SIG-M5 treated with dmso at 0.1 percent for 504 hours (cell line): ENCODE results near the gene NINJ1.
"Not testable (repeated sequence)": the region's sequence is repeated elsewhere in the genome, so short reads cannot be mapped to it uniquely, and the experiment has no call there.

Experiments
- DNase-seq: peaks from one replicate; lab custom pipeline; 2025; ENCODE audit not compliant: unreplicated experiment; lab: John Stamatoyannopoulos, UW

The NINJ1 gene

DNA sequence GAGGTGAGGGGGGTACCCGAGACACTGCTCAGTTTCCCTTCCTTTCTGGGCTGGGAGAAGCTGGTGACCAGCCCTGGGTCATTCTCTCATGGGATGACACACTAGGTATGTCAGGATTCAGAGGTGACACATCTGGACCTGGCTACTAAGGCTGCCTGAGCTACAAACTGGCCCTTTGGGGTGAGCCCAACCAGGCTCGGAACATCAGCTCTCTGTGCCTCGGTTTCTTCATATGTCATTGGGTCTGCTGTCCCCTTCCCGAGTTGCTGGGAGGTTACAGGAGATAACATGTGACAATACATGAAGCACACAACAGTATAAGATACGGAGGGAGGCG is 26.3 kb downstream of the NINJ1 start:
- no peak for DNase-seq

DNA sequence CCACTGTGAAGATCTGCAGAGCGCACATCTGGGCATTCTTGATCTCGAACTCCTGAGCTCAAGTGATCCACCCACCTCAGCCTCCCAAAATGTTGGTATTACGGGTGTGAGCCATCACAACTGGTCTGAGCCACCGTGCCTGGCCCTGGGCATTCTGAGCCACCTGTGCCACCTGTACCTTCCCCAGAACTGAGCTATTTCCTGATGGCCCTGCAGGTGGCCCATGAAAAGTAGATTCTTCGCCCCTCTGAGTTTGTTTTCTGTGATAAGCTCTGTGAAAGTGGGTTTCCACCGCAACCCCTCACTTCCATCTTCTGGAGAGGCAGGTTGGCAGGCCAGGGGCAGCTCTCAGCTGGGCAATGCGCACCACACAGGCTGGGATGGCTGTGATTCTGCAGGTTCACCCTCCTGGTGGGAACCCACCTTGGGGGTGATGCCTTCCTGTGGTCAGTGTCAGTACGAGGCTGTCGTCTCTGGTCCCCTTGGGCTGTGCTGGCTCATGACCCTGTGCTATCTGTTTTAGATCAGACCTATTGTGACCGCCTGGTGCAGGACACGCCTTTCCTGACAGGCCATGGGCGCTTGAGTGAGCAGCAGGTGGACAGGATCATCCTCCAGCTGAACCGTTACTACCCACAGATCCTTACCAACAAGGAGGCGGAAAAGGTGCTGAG is 26.8 kb downstream of the NINJ1 start:
- DNase-seq = no peak

DNA sequence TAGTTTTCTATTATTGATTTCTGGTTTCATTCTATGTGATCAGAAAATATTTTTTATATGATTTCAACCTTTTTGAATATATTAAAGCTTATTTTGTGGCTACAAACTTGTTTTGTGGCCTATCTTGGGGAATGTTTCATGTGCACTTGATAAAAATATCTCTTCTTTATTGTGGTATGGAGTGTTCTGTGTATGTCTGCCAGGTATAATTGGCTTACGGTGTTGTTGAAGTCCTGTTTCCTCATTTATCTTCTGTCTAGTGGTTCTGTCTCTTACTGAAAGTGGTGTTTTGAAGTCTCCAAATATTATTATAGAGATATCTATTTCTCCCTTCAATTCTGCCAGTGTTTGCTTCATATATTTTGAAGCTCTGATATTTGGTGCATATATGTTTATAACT is 28.4 kb downstream of the NINJ1 start:
- no peak for DNase-seq

DNA sequence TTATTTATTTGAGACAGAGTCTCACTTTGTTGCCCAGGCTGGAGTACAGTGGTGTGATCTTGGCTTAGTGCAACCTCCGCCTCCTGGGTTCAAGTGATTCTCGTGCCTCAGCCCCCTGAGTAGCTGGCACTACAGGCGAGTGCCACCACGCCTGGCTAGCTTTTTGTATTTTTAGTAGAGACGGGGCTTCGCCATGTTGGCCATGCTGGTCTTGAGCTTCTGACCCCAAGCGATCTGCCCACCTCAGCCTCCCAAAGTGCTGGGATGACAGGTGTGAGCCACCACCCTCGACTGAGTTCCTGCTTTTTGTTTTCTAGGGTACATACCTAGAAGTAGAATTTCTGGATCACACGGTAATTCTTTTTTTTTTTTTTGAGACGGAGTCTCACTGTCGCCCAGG is 33.0 kb downstream of the NINJ1 start:
- DNase-seq = not testable (repeated sequence)

DNA sequence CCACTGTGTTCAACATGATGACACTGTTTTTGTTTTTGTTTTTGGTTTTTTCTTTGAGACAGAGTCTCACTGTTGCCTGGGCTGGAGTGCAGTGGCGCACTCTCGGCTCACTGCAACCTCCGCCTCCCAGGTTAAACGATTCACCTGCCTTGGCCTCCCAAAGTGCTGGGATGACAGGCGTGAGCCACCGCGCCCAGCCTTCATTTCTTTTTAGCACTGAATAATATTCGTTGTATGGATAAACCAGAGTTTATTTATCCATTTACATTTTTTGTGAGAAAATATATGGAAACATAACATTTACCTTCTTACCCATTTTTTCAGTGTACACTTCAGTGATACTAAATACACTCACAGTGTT is 33.8 kb downstream of the NINJ1 start:
- no peak for DNase-seq

DNA sequence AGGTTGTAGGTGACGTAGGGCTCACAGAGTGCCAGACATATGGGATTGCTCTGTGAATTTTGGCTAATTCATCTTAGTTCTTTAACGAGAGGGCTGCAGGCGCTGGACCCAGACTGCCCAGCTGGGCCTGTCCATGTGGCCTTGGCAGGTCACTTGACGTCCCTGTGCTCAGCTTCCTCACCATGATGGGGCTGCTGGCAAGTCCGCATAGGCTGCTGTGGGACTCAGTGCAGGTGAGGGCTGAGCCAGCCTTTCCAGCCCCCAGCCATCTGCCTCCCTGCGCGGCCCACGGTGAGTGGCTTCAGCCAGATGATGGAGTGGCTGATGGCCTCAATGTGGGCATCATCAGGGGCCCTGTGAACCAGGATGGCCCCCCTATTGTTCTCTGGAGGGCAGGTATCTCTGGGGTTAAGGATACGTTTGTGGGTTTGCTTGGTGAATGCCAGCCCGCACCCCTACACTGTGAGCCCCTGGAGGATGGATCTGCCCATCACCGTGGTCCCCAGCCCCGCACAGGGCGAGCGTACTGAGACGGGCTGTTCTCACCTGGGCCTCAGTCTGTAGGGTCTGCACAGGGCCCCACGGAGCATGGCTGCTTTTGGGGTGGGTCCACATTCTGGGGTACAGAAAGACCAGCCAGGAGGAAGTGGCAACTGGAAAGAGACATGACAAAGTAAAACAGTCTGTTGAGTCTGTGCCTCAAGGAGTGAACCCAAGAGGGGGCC is 34.3 kb downstream of the NINJ1 start:
- DNase-seq = no peak

DNA sequence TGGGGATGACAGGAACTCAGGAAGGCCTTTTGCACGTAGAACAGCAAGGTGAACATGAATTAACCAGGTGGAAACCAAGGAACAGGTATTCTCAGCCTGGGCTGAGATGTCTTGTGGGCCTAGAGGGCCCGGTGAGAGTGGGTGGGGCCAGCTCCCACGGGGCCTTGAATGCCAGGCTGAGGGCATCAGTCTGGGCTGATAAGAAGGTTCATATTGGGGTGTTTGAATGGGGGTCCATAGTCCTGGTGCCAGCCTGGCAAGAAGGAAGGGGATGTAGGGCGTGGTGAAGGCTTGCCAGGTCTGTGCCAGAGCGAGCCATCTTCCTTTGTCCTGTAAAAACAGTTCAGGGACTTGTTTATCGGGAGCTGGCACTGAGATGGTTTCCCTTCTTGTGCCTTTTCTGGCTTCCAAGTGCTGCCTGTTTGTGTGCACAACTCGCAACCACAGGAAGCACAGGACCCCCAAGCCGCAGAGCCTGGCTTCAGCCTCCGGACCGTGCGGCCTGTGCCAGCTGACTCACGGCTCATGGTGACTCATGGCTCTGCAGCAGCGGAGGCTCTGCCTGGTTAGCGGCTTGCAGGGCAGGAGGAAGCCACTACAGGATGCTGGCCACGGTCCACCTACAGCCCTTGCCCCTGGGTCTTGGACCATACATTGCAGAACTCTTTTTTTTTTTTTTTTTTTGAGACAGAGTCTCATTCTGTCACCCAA is 35.7 kb downstream of the NINJ1 start:
- DNase-seq = peak; percentile 79

DNA sequence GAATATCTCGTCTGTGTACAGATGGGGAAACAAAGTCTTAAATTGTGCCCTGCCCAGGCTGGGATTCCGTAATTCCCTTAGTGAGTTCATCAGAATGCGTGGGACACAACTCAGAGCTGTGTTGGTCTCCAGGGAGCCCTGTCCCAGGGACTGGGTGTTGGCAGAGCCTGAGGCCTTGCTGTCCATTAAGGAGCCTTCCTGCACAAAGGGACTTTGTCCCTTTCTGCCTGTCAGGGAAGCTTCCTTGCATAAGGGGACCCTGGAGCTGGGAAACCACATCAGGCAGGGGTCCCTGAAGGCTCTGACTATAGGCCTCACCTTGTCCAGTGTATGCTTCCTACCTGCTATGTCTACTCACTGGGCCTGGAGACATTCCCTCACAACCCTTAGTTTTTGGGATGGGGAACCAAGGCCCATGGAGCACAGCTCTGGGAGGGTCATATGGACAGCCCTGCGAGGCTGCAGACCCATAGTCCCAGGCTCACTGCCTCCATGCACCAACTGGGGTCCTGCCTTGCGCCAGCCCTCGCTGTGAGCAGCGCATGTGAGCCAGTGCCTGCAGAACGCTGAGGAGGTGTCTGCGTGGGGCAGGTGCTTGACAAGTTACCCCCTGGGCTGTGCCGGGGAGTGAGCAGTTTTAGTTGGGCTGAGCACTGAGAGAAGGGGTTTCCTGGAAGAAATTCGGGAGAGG is 36.4 kb downstream of the NINJ1 start:
- no peak for DNase-seq

DNA sequence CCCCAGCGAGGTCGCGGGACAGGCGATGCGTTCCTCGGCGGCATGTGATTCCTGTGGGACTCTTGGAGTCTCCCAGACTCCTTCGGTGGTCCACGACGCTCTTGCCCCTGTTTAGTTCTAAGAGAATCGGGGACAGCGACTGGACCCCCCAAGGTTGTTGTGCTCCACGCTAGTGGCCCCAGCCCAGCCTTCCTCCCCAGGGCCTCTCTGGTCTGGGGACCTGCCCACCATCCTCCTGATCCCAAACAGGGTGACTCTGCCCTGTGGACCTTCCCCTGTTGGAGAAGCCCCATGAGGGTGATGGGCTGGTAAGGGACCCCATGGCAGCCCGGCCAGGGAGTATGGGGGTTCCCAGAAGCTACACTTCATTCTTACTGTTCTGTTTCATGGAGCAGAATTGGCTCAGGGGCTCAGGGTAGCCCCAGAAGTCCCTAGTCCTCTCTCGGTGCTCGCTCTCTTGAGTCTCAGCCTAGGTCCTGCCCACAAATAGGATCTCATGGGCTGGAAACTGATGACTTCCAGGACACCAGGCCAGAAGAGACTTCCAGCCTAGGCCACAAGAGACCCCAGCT is 37.2 kb downstream of the NINJ1 start:
- DNase-seq = no peak

DNA sequence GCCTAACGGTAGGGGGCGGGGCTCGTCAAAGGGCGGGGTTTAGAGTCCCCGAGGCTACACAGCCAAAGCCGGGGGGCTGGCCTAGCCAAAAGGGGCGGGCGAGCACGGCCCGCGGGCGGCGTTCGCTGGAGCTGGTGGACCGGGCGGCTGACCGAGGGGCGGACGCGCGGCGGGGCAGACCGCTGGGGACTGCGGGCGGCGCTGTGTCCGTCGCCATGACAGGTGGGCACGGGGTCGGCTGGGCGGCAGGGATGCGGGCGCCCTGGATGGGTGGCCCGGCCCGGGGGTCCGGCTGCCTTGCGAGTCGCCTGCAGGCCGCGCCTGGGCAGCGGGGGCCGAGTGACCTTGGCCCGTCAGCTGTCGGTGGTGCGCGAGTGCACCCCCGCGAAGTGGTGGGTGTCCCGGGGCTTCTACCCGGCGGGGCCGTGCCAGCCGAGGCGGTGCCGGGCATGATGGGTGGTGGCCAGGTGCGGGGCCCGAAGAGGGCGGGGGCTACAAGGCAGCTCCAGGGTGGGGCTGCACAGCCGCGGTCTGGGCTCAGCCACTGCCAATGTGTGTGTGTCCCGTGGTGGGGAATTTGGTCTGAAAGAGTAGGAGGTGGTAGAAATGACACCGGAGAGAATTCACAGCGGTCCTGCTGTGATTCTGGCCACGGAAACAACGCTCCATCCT is 37.8 kb downstream of the NINJ1 start, which contains the start of gene CARD19:
TSS of gene CARD19 (plus strand) at position 87 of the 672 bp plus-strand sequence. CDS start at position 216, 129 bp downstream.
- DNase-seq = no peak

DNA sequence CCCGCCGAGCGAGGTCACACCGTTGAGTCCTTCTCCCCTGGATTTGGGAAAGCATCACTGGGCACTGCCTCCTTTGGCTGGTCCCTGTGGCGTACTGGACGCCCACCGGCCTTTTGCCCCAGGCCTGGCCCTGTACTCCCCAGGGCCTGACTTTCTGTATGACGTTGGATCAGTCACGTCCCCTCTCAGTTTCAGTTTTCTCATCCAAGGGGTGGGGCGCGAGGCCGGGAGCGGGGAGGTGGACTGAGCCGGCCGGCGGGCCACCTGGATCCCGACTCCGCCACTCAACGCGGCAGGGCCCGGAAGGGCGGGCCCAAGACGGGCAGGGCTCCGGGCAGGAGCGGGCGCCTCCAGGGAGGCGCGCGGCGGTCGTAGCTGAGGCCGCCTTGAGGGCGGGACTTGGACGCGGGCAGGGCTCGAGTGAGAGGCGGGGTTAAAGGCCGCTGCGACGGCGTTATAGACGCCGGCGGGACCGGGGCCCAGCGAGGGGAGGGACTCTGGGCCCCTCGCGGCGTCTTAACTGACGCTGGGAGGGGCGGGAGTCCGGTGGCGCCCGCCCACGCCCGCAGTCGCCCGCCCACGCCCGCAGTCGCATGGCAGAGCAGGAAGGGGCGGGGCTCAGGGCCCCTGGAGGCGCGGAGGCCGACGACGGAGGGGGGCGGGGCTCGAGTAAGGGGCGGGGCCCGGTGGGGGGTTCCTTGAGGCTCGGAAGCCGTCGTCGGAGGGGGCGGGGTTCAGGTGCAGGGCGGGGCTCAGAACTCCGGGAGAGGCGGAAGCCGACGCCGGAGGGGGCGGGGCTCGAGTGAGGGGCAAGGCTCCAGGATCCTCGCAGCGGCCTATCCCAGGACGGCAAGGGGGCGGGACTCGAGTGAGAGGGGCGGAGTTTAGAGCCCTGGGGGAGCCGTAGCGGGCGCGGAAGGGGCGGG is 38.6 kb downstream of the NINJ1 start:
- DNase-seq = peak; percentile 98

DNA sequence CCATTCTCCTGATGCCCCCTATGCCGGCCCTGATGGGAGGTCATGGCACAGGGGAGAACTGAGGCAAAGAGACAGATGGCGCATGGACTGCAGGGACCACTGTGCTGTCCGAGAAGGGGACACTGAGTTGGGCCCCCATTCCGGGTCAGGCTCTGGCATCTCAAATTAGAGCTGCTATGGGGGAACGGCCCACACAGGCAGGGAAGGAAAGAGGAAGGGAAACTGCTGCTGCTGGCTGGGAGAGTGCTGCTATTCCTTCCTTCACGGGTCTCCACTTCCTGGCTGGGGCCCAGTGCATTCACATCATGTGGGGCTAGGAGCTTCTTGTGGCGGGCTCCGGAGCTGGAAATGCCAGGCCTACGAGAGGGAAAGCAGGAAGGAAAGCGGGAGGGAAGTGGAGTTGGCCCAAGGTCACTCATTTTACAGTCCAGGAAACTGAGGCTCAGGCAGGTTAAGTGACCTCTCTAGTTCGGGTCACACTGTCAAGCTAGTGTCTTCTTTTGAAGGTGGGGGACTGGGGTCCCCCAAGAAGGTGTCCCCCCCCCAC is 39.3 kb downstream of the NINJ1 start:
- DNase-seq = peak; percentile 90

DNA sequence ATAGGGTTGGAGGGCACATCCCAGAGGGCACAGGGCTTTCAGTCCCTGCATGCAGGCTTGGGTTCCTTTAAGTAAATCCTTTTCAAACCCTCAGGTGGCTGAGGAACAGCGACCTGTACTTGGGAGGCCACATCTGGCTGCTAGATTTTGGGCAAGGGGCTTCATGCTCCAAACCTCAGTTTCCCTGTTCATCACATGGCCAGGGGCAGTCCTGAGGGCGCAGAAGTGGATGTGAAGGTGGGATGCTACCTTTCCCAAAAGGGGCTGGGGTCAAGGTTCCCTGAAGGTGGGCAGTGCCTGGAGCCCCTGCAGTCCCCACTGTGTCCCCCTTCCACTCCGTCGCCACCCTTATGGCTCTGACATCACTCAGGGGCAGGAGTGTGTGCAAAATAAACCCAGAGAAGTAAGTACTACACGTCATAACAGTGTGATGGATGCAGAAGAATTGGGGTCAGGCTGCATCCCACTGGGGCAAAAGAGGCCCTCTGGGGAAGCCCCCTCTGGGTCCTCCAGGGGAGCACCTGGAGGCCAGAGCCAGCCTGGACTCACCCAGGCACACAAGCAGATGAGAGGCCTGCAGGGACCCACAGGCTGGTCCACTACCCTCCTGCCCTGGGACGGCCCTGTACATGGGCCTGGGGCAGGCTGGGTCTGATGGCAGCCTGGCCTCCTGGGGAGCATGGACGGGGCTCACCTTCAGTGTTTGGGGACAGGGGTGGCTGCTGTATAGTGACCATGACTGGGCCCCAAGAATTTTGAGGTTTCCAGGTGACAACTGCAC is 40.0 kb downstream of the NINJ1 start:
- DNase-seq = no peak

DNA sequence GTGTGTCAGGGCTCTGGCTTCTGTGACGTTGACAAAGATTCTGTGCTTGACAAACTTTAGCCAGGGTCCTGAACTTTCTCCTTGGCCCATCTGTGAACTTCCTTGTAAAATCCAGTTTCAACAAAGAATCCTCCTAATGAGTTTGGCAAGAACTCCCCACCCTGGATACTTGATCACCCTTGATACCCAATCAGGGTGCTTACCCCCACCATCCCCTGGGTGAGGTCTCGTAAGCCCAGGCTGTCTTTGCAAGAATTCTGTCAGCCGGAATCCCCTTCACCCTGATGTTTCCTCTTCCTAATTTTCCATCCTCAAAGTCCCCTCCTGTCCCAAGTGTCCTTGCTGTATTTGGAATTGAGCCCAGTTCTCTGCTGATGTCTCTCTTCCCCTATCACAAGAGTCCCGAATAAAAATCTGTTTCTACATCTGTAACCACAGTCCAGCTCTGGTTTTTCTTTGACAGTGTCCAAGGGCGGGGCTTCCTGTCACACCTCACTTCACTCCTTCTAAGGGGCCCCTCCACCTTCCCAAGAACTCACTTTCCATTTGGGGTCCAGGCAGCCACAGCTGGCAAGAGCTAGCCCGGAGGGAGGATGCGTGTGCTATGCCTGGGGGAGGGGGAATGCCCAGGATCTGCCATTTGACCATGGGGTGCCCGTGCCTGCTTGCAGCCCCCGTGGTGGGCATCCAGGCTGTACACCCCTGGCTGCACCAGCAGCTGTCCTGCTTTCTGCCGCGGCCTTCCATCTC is 40.7 kb downstream of the NINJ1 start:
- no peak for DNase-seq

DNA sequence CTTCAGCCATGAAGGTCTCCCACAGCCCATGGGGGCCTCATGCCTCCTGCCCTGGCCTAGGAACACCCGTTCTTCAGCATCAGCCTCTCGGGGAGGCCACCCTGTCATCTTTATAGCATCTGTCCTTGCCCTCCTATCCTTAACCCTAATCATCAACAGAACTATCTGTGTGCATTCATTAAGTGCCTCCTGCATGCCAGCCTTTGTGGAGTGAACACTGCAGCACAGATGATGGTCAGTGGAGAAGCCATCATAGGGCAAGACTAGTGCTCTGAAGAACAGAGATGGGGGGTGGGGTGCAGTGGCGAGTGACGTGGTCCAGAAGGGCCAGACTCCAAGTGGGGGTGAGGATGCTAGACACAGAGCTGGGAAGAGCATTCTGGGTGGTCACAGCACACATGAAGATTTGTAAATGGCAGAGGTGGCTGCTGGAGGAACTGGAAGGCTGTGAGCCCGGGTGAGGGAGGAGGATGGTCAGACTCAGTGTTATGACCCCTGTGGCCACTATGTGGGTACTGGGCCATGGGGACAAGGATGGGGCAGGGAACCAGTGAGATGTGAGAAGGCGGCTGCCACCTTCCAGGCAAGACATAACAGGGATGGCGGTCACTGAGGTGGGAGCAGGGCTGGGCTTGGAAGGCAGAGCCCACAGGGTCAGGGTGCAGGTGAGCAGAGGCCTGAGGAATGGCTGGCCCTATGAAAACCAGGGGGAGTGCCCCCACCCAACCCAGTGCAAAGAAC is 41.6 kb downstream of the NINJ1 start:
- no peak for DNase-seq

DNA sequence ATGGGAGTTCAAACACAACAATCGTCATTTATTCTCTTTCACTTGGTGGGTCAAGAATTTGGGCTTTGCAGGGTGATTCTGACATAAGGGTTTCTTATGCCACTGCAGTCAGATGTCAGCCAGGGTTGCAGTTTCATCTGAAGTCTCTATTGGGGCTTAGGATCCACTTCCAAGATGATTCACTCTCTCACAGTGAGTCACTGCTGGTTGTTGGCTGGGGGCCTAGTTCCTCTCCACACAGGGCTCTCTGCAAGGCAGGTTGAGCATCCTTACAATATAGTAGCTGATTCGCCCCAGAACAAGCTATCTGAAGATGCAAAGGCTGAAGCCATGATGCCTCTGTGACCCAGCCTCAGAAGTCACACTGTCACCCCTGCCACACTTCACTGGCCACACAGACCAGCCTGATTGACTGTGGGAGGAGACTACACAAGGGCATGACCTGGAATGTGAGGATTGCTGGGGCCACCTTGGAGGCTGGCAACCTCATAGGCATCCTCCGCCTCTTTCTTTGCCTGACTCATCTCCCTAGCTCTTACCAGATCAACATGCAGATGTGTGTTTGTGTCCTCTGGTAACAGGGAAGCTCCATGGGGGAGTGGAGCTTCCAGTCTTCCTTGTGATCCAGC is 42.5 kb downstream of the NINJ1 start:
- DNase-seq = peak; percentile 73

DNA sequence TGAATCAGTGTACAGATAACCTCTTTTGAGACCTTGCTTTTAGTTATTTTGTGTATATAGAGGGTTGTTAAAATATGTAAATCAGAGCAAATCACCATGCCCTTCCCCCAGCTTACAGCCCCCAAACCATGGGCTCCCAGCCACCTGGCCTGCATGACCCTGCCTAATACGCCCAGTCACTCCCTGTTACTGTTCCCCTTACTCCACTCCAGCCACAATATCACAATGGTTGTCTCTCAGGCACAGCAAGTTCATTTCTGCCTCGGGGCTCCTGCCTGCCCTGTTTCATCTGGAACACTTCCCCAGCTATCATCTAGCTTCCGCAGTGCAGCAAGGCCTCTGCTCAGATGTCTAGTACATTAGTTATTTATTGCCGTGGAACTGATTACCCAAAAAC is 43.0 kb downstream of the NINJ1 start:
- DNase-seq = no peak
